Duodenal mucosa (tissue), 2 donors: ENCODE results near the gene CNGA3.
"Not testable (repeated sequence)": the region's sequence is repeated elsewhere in the genome, so short reads cannot be mapped to it uniquely, and the experiment has no call there.

Experiments used
- H3K27ac ChIP-seq: one replicate; pipeline ENCODE4 v1.7.0; 2013; ENCODE audit warnings: low read depth, low read length
- H3K27me3 ChIP-seq, 2 donors: one replicate each; pipeline ENCODE4 v1.7.0; 2013; ENCODE audit warnings: low read length in 2 of 2, control low read depth in 1 of 2; ENCODE audit not compliant: insufficient read depth in 2 of 2, control insufficient read depth in 1 of 2
- H3K36me3 ChIP-seq, 2 donors: one replicate each; pipeline ENCODE4 v1.7.0; 2013; ENCODE audit warnings: low read length in 2 of 2, control low read depth in 1 of 2; ENCODE audit not compliant: insufficient read depth in 2 of 2, control insufficient read depth in 1 of 2
- H3K4me1 ChIP-seq, 2 donors: one replicate each; pipeline ENCODE4 v1.7.0; 2013; ENCODE audit warnings: low read length in 2 of 2, control low read depth in 1 of 2; ENCODE audit not compliant: insufficient read depth in 2 of 2, control insufficient read depth in 1 of 2
- H3K4me3 ChIP-seq, 2 donors: one replicate each; pipeline ENCODE4 v1.7.0; 2013; ENCODE audit warnings: low read length in 2 of 2, low read depth in 1 of 2
- H3K9ac ChIP-seq, 2 donors: one replicate each; pipeline ENCODE4 v1.7.0; 2013; ENCODE audit warnings: low read length in 2 of 2, low read depth in 1 of 2
- H3K9me3 ChIP-seq, 2 donors: one replicate each; pipeline ENCODE4 v1.7.0; 2013; ENCODE audit warnings: low read length in 2 of 2, control low read depth in 1 of 2; ENCODE audit not compliant: control insufficient read depth in 1 of 2

The CNGA3 gene

GRCh38 chr2:98394595-98395153, 48.4 kb downstream of the CNGA3 start:
- Histone ChIP-seq H3K27ac (no peak overlapping the region), H3K36me3 (no peaks in the 10 kb centered on the region), H3K27me3 (peaks cover 0 to 16% of the 10 kb centered on the region in 2 donors), H3K9me3 (no peaks in the 10 kb centered on the region), H3K4me1 (no peaks in the 10 kb centered on the region), H3K9ac (no peak overlapping the region), H3K4me3 (no peak overlapping the region)

- Histone ChIP-seq H3K27ac (no peak overlapping the region), H3K27me3 (peaks cover 6 to 16% of the 10 kb centered on the region in 2 donors), H3K9me3 (no peaks in the 10 kb centered on the region), H3K4me1 (no peaks in the 10 kb centered on the region), H3K36me3 (no peaks in the 10 kb centered on the region), H3K9ac (no peak overlapping the region), H3K4me3 (no peak overlapping the region)
These were observed 49.7 kb downstream of the CNGA3 start for GRCh38 chr2:98395977-98396376.

- Histone ChIP-seq H3K9ac (no peak overlapping the region), H3K27me3 (peaks cover 6 to 16% of the 10 kb centered on the region in 2 donors), H3K4me3 (no peak overlapping the region), H3K36me3 (no peaks in the 10 kb centered on the region), H3K4me1 (no peaks in the 10 kb centered on the region), H3K9me3 (no peaks in the 10 kb centered on the region), H3K27ac (no peak overlapping the region)
These were observed 50.6 kb downstream of the CNGA3 start for GRCh38 chr2:98396745-98397355.

DNA sequence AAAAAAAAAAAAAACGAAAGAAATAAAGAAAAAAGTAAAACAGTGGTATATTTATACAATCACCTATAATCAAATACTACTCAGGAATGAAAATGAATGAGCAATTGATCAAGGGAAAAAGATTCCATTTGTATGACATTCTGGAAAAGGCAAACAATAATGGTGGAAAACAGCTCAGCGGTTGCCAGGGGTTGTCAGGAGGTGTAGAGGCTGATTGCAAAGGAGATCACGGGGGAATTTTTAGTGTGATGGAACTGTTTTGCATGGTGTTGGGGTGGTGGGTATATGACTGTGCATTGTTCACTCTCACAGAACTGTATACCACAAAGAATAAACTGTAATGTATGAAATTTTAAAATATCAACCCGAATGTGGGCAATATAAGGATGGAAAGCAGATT, 52.9 kb downstream of the CNGA3 start:
- H3K4me1 ChIP-seq: no peaks in the 10 kb centered on the region

DNA sequence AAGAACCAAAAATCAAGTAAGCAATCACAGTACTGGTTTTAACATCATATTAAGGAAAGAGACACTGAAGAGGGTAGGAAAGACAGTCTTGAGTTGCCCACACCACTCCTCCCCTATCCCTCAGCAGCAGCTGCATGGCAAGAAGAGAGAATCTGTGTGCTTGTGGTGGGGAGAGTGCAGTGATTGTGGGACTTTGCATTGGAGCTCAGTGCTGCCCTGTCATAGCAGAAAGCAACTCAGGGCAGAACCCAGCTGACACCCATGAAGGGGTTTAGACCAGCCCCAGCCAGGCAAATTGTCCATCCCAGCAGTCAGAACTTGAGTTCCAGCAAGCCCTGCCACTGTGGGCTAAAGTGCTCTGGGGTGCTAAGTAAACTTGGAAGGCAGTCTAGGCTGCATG, 57.6 kb downstream of the CNGA3 start:
- Histone ChIP-seq H3K9ac (no peak overlapping the region), H3K36me3 (no peaks in the 10 kb centered on the region), H3K27ac (no peak overlapping the region), H3K27me3 (peaks cover 4 to 6% of the 10 kb centered on the region in 2 donors), H3K9me3 (no peaks in the 10 kb centered on the region), H3K4me1 (no peaks in the 10 kb centered on the region), H3K4me3 (no peak overlapping the region)

More for the DNA sequence above, 52.9 kb downstream of the CNGA3 start:
- Histone ChIP-seq H3K36me3 (no peaks in the 10 kb centered on the region), H3K9me3 (no peaks in the 10 kb centered on the region), H3K4me3 (no peak overlapping the region), H3K27ac (no peak overlapping the region), H3K9ac (no peak overlapping the region), H3K27me3 (peaks cover 6 to 16% of the 10 kb centered on the region in 2 donors)

GRCh38 chr2:98404556-98405250, 58.4 kb downstream of the CNGA3 start:
- no peak overlapping the region for H3K4me3 ChIP-seq
- H3K4me1 ChIP-seq: no peaks in the 10 kb centered on the region
- H3K9me3 ChIP-seq: no peaks in the 10 kb centered on the region
- H3K27me3 ChIP-seq: peaks cover 0 to 6% of the 10 kb centered on the region in 2 donors
- H3K36me3 ChIP-seq: no peaks in the 10 kb centered on the region
- H3K27ac ChIP-seq: no peak overlapping the region
- H3K9ac ChIP-seq: no peak overlapping the region

DNA sequence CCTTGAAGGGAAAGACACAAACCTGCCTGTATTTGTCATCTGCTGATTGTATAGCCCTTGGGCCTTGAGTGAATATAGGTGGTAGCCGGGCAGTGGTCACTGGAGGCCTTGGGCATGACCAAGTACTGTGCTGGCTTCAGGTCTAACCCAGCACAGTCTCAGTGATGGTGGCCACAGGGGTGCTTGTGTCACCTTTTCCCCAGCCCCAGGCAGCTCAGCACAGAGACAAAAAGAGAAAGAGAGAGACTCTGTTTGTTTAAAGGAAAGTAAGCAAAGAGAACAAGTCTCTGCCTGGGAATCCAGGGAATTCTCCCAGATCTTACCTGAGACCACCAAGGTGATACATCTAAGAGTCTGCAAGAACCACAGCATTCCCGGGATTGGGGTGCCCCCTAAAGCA, 59.0 kb downstream of the CNGA3 start:
- Histone ChIP-seq H3K9me3 (no peaks in the 10 kb centered on the region), H3K9ac (no peak overlapping the region), H3K4me1 (no peaks in the 10 kb centered on the region), H3K27ac (no peak overlapping the region), H3K4me3 (no peak overlapping the region), H3K27me3 (peaks cover 0 to 6% of the 10 kb centered on the region in 2 donors), H3K36me3 (no peaks in the 10 kb centered on the region)

- no peak overlapping the region for H3K9ac ChIP-seq
- no peak overlapping the region for H3K27ac ChIP-seq
- no peaks in the 10 kb centered on the region for H3K9me3 ChIP-seq
- H3K36me3 ChIP-seq: no peaks in the 10 kb centered on the region
- no peak overlapping the region for H3K4me3 ChIP-seq
- no peaks in the 10 kb centered on the region for H3K27me3 ChIP-seq
- H3K4me1 ChIP-seq: no peaks in the 10 kb centered on the region
These were observed 61.9 kb downstream of the CNGA3 start for GRCh38 chr2:98408155-98408554.

- H3K4me3 ChIP-seq: no peak overlapping the region
- H3K36me3 ChIP-seq: no peaks in the 10 kb centered on the region
- H3K27ac ChIP-seq: no peak overlapping the region
- peaks cover 7 to 8% of the 10 kb centered on the region in 2 donors for H3K9me3 ChIP-seq
- H3K27me3 ChIP-seq: no peaks in the 10 kb centered on the region
- no peaks in the 10 kb centered on the region for H3K4me1 ChIP-seq
- H3K9ac ChIP-seq: no peak overlapping the region
These were observed 66.6 kb downstream of the CNGA3 start for GRCh38 chr2:98412751-98413458.

- not testable (repeated sequence) for H3K9me3 ChIP-seq
These were observed 68.0 kb downstream of the CNGA3 start for GRCh38 chr2:98414246-98414645.

More at GRCh38 chr2:98414246-98414645, 68.0 kb downstream of the CNGA3 start:
- H3K4me3 ChIP-seq, H3K4me1 ChIP-seq, H3K36me3 ChIP-seq, H3K27me3 ChIP-seq, H3K9ac ChIP-seq, H3K27ac ChIP-seq: not testable (repeated sequence)
